Endothelial cell of umbilical vein (primary cell): ENCODE results near the gene CELSR2. TPM values are rescaled to one million over a fixed set of nuclear protein-coding genes. Genes with fewer than 3 reads are reported as not detected.

Source experiments
- BruUV-seq: library from RNA; stranded (reverse); fragments of 400-500 nt; replicated peaks from 2 replicates; lab custom pipeline; 2021; lab: Mats Ljungman, UMichigan
- CTCF ChIA-PET: fragments of 300-600, 350-600 bp; sonication (Branson Sonifier 250); formaldehyde crosslinking; loops from one replicate; lab custom pipeline; 2021; ENCODE audit warnings: antibody characterized with exemption, inconsistent platforms; lab: Charles Lee
- POLR2A ChIA-PET: fragments of 300-600, 350-600 bp; sonication (Branson Sonifier 250); formaldehyde crosslinking; loops from one replicate; lab custom pipeline; 2021; ENCODE audit warnings: antibody characterized with exemption, inconsistent platforms; lab: Charles Lee
- DNase-seq: peaks from one replicate; pipeline ENCODE4 v3.0.0-alpha.2; 2011; ENCODE audit warnings: low read depth, low spot score
- FAIRE-seq: peaks from 2 replicates; lab custom pipeline; 2011; peaks lifted over from hg19 to GRCh38; lab: Jason Lieb, UNC
- H2AFZ ChIP-seq: 2 replicates; pipeline ENCODE4 v1.6.0; 2012; ENCODE audit warnings: low read depth, low read length, control low read depth, inconsistent platforms
- H3K27ac ChIP-seq: 2 replicates; pipeline ENCODE4 v1.5.1; 2011; ENCODE audit warnings: low read depth, mild to moderate bottlenecking, control low read depth, low read length, moderate library complexity; ENCODE audit not compliant: insufficient read depth
- H3K27me3 ChIP-seq, 2 experiments: 2 replicates each; pipeline versions ENCODE4 v1.6.0 to v1.6.1; 2011; ENCODE audit warnings: low read length in 2 of 2, mixed read lengths in 1 of 2; ENCODE audit not compliant: control insufficient read depth in 2 of 2, insufficient read depth in 2 of 2
- H3K36me3 ChIP-seq, 2 experiments: 2 replicates in 1 of 2; 3 replicates in 1 of 2; pipeline ENCODE4 v1.5.1; 2011; ENCODE audit warnings: low read length in 2 of 2, mild to moderate bottlenecking in 1 of 2, moderate library complexity in 1 of 2; ENCODE audit not compliant: control insufficient read depth in 2 of 2, insufficient read depth in 2 of 2; ENCODE audit errors: extremely low read depth in 1 of 2
- H3K4me1 ChIP-seq: 3 replicates; pipeline ENCODE4 v1.5.1; 2011; ENCODE audit warnings: mild to moderate bottlenecking, low read length; ENCODE audit not compliant: control insufficient read depth, insufficient read depth; ENCODE audit errors: extremely low read depth
- H3K4me2 ChIP-seq: 2 replicates; pipeline ENCODE4 v1.6.1; 2011; ENCODE audit warnings: low read length, control low read depth, mixed read lengths; ENCODE audit not compliant: insufficient read depth
- H3K4me3 ChIP-seq, 3 experiments: fragments of 200-600 bp in 1 of 3; sonication (generic), shearing (Covaris generic) in 1 of 3; replicated peaks in 1 of 3; 2 replicates each; pipeline ENCODE4 v1.5.1; 2011 to 2016; ENCODE audit warnings: control low read depth in 3 of 3, low read length in 3 of 3, mild to moderate bottlenecking in 2 of 3, inconsistent platforms in 1 of 3, low read depth in 1 of 3, moderate library complexity in 1 of 3; ENCODE audit not compliant: insufficient read depth in 1 of 3
- H3K79me2 ChIP-seq: 2 replicates; pipeline ENCODE4 v1.6.0; 2012; ENCODE audit warnings: low read length, inconsistent platforms; ENCODE audit not compliant: control insufficient read depth, insufficient read depth
- H3K9ac ChIP-seq: replicated peaks from 2 replicates; pipeline ENCODE3; 2011; ENCODE audit warnings: low read length, control low read depth; ENCODE audit not compliant: insufficient read depth; ENCODE audit errors: extremely low read depth
- H3K9me1 ChIP-seq: replicated peaks from 3 replicates; pipeline ENCODE4 v1.6.0; 2011; ENCODE audit warnings: mild to moderate bottlenecking, low read length; ENCODE audit not compliant: control insufficient read depth, insufficient read depth; ENCODE audit errors: extremely low read depth
- H3K9me3 ChIP-seq: replicated peaks from 2 replicates; pipeline ENCODE4 v1.5.1; 2012; ENCODE audit warnings: low read length, inconsistent platforms; ENCODE audit not compliant: control insufficient read depth, insufficient read depth
- H4K20me1 ChIP-seq: replicated peaks from 2 replicates; pipeline ENCODE3; 2011; ENCODE audit warnings: mild to moderate bottlenecking, low read length; ENCODE audit not compliant: control insufficient read depth, insufficient read depth; ENCODE audit errors: extremely low read depth
- EZH2 ChIP-seq: IDR thresholded peaks from 2 replicates; pipeline ENCODE4 v1.6.1; 2012; ENCODE audit warnings: borderline replicate concordance, low read depth, mild to moderate bottlenecking, moderate library complexity, low read length, inconsistent platforms; ENCODE audit not compliant: severe bottlenecking
- FOS ChIP-seq: IDR thresholded peaks from 2 replicates; pipeline ENCODE4 v1.6.1; 2011; ENCODE audit warnings: mild to moderate bottlenecking, low read length, moderate library complexity, borderline replicate concordance; ENCODE audit not compliant: insufficient read depth
- GATA2 ChIP-seq: IDR thresholded peaks from 2 replicates; pipeline ENCODE4 v1.7.0; 2011; ENCODE audit warnings: low read depth, mild to moderate bottlenecking, moderate library complexity, mixed read lengths, low read length; ENCODE audit not compliant: insufficient read length, insufficient read depth
- JUN ChIP-seq: IDR thresholded peaks from 2 replicates; pipeline ENCODE4 v1.6.1; 2011; ENCODE audit warnings: borderline replicate concordance, low read depth; ENCODE audit not compliant: insufficient read length, insufficient read depth
- MAX ChIP-seq: IDR thresholded peaks from 2 replicates; pipeline ENCODE4 v1.6.1; 2011; ENCODE audit not compliant: insufficient read depth, insufficient read length
- MYC ChIP-seq: IDR thresholded peaks from one replicate; pipeline ENCODE4 v1.6.1; 2011; ENCODE audit warnings: mild to moderate bottlenecking, low read depth, low read length
- POLR2A ChIP-seq: IDR thresholded peaks from 2 replicates; pipeline ENCODE4 v1.6.1; 2012; ENCODE audit warnings: low read depth, mild to moderate bottlenecking, control low read depth, low read length
- POLR2AphosphoS5 ChIP-seq: IDR thresholded peaks from 2 replicates; pipeline ENCODE4 v1.6.1; 2012; ENCODE audit warnings: low read depth, mild to moderate bottlenecking, control low read depth, low read length, moderate library complexity; ENCODE audit not compliant: insufficient read depth
- dilution Hi-C: fragments of 300-500 bp; cut with MboI; formaldehyde crosslinking; loops from one replicate; pipeline ENCODE4 v1.15.0; 2019; ENCODE audit warnings: low sequenced_read_pairs; ENCODE audit not compliant: extremely low pct_ligation_motif_present
- intact Hi-C: fragments of 100-400 bp; cut with micrococcal nuclease; formaldehyde crosslinking; loops from one replicate; pipeline ENCODE4 v1.10.0; 2022
- polyA plus RNA-seq, 4 experiments: library from polyadenylated mRNA; depleted of rRNA in 3 of 4; stranded (reverse) in 3 of 4; unstranded in 1 of 4; fragments of >200 nt; gene quantifications; 2 replicates each; pipeline versions ENCODE4 v1.2.1 to v1.2.3, GENCODE V29; 2011 to 2012; ENCODE audit warnings: missing spikeins in 1 of 4
- total RNA-seq: library from RNA; stranded (reverse); gene quantifications from 2 replicates; pipeline ENCODE4 v1.2.3, GENCODE V29; 2021
- TF ChIP-seq, protein P1 (sequence below), 2 donors: IDR thresholded peaks; 1 replicate in 1 of 2; 2 replicates in 1 of 2; pipeline ENCODE4 v1.5.1; 2011; ENCODE audit warnings: low read length in 2 of 2, mild to moderate bottlenecking in 2 of 2, moderate library complexity in 2 of 2, control low read depth in 1 of 2, inconsistent platforms in 1 of 2, low read depth in 1 of 2; ENCODE audit not compliant: insufficient read depth in 1 of 2; ENCODE audit errors: extremely low read depth in 1 of 2

CELSR2 gene
- total and polyA plus RNA-seq, 2 donors (not counting 3 experiments of a cell fraction or from before 2014, with no cell fraction given): 0.90 to 1.4 TPM

GRCh38 chr1:109229531-109230127, 19.7 kb upstream of the CELSR2 start:
- no peak for FAIRE-seq
- H4K20me1 ChIP-seq: peaks cover 3% of the 10 kb centered on the region
- H3K36me3 ChIP-seq: peaks cover 27 to 29% of the 10 kb centered on the region in 2 experiments
- intact Hi-C loops (no loop called here), dilution Hi-C loops (no loop called here)
- no peaks in the 10 kb centered on the region for H3K4me1 ChIP-seq
- H3K9ac ChIP-seq: no peak overlapping the region
- ChIA-PET POLR2A (no interaction called here), CTCF (no interaction called here)
- H3K79me2 ChIP-seq: peaks cover 20% of the 10 kb centered on the region
- H3K4me2 ChIP-seq: no peak overlapping the region
- H3K27ac ChIP-seq: no peak overlapping the region
- no peaks in the 10 kb centered on the region for H3K9me1 ChIP-seq
- no peak overlapping the region for H3K4me3 ChIP-seq
- H3K9me3 ChIP-seq: no peaks in the 10 kb centered on the region
- no peak for DNase-seq
- no peaks in the 10 kb centered on the region for H3K27me3 ChIP-seq
- no peak overlapping the region for H2AFZ ChIP-seq
- no TSS peak for BruUV-seq
- TF ChIP-seq POLR2AphosphoS5 (no peak), EZH2 (no peak), POLR2A (no peak), JUN (no peak), GATA2 (no peak), MYC (no peak), FOS (no peak), MAX (no peak)
- TF ChIP-seq, protein P1, sequence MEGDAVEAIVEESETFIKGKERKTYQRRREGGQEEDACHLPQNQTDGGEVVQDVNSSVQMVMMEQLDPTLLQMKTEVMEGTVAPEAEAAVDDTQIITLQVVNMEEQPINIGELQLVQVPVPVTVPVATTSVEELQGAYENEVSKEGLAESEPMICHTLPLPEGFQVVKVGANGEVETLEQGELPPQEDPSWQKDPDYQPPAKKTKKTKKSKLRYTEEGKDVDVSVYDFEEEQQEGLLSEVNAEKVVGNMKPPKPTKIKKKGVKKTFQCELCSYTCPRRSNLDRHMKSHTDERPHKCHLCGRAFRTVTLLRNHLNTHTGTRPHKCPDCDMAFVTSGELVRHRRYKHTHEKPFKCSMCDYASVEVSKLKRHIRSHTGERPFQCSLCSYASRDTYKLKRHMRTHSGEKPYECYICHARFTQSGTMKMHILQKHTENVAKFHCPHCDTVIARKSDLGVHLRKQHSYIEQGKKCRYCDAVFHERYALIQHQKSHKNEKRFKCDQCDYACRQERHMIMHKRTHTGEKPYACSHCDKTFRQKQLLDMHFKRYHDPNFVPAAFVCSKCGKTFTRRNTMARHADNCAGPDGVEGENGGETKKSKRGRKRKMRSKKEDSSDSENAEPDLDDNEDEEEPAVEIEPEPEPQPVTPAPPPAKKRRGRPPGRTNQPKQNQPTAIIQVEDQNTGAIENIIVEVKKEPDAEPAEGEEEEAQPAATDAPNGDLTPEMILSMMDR (IDR thresholded peaks at IDR 0.05; ENCODE audit: extremely low read depth in 1 of 2, insufficient read depth in 1 of 2, low read depth in 1 of 2, low read length in 2 of 2): no peak
